GM19099 (cell line): Measurements from ENCODE around the gene ICAM3.

Source experiments
- POLR2A ChIP-seq: IDR thresholded peaks from 3 replicates; pipeline ENCODE4 v1.6.1; 2011; ENCODE audit warnings: low read depth; ENCODE audit not compliant: insufficient read length; ENCODE audit errors: extremely low read depth

The ICAM3 gene

GRCh38 chr19:10352764-10353671 is 13.6 kb upstream of the ICAM3 start:
- TF ChIP-seq POLR2A: no peak

- no peak for TF ChIP-seq POLR2A
Measured at GRCh38 chr19:10346509-10346908, 7.1 kb upstream of the ICAM3 start.

GRCh38 chr19:10344780-10345179 is 5.4 kb upstream of the ICAM3 start:
- no peak for TF ChIP-seq POLR2A

- no peak for TF ChIP-seq POLR2A
Measured at GRCh38 chr19:10343495-10343894, 4.1 kb upstream of the ICAM3 start.

DNA sequence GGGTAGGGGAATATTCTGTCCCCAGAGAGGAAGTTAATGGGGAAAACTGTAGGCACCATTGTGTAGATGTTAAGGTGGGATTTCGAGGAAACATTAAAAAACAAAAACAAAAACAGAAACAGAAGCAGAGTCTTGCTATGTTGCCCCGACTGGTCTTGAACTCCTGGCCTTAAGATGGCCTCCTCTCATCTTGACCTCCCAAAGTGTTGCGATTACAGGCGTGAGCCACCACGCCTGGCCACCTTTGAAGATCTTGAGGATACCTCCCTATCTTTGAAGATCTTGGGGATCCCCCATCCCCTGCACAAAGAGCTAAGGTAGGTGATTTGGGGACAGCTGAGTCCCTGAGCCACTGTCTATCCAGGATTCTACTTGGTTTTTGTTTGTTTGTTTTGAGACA is 553 bp upstream of the ICAM3 start:
- no peak for TF ChIP-seq POLR2A

GRCh38 chr19:10338940-10339339 is 484 bp downstream of the ICAM3 start:
- TF ChIP-seq POLR2A: no peak

DNA sequence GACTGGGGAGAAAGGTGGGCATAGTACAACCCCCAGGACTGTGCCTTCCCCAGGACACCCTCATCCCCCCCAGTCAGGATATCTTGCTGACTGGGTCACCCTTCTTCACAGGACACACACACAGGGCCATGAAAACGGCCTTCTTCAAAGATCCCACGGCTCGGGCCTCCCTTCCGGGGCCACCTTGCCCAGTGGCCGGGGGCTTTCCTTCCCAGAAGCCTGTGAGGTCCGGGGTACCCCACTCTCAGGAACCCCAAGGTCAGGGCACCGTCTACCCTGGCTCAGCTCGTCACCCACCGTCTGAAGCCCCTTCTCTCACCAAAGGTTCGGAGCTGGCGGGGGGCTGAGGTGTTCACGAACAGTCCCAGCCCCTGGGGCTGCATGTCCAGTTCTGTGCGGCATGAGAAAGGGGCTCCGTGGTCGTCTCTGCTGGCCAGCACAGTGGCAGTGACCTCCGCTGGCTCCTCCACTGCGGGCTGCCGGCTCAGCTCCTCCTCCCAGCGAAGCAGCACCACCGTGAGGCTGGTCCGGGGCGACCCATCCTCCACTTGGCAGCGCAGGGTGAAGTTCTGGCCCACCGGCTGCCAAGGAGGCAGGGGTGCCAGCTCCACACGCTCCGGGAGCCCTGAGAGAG is 4.0 kb downstream of the ICAM3 start:
- TF ChIP-seq POLR2A: no peak

GRCh38 chr19:10334588-10335351 is 4.7 kb downstream of the ICAM3 start:
- no peak for TF ChIP-seq POLR2A

DNA sequence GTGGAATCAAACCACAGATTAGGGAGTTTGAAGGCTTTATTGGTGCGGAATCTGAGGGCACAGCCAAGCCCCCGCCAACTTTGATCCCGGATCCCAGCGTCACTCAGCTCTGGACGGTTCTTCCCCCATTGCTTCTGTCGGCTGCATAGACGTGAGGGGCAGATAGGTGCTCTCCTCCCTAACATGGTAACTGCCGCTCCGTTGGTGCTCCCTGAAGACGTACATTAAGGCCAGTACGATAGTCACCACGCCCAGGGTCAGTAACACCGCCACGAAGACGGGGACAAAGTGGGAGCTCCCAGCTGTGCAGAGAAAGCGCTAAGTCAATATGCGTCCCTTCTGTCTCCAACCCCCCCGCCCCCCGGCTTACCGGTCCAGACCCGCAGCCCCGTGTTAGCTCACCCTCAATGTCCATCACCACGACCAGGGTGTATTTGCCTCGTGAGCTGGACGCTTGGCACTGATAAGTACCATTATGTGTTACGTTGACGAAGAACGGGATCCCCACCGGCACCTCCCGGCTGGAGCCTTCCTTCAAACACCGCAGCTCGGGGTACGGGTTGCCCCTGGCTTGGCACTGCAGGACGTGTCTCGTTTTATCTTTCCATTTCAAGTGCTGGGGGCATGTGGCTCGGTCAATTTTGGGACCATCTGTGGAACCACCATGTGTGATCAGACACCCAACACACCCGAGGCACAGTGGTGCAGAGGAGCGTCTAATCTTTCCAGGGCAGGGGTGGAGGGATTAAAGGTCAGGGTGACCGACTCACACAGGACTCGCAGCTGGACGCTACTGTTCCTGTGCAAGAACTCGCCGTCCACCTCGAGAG is 5.5 kb downstream of the ICAM3 start:
- TF ChIP-seq POLR2A: no peak

- TF ChIP-seq POLR2A: peak; percentile 90
Measured at GRCh38 chr19:10332965-10333757, 6.3 kb downstream of the ICAM3 start, which contains the start of gene RAVER1. Gene RAVER1 (minus strand): TSS chr19:10333529. CDS start chr19:10333507, 22 bp downstream.

GRCh38 chr19:10332158-10332964 is 7.1 kb downstream of the ICAM3 start:
- no peak for TF ChIP-seq POLR2A

DNA sequence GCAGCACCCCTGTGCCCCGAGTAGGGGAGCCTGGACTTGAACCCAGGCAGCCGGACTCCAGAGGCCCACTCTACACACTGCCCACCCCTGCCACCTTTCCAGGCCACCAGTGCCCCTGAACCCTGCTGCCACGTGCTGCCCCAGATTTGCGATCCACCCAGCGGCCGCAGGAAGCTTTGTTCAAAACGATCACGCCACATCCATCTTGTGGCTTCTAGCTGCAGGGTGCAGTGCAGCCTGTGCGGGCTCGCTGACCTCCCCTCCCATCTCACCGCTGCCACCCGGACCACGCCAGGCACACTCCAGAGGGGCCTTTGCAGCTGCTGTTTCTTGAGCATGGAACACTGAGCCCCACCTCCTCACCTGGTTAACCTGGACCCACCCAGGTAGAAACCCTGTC is 9.9 kb downstream of the ICAM3 start:
- no peak for TF ChIP-seq POLR2A

DNA sequence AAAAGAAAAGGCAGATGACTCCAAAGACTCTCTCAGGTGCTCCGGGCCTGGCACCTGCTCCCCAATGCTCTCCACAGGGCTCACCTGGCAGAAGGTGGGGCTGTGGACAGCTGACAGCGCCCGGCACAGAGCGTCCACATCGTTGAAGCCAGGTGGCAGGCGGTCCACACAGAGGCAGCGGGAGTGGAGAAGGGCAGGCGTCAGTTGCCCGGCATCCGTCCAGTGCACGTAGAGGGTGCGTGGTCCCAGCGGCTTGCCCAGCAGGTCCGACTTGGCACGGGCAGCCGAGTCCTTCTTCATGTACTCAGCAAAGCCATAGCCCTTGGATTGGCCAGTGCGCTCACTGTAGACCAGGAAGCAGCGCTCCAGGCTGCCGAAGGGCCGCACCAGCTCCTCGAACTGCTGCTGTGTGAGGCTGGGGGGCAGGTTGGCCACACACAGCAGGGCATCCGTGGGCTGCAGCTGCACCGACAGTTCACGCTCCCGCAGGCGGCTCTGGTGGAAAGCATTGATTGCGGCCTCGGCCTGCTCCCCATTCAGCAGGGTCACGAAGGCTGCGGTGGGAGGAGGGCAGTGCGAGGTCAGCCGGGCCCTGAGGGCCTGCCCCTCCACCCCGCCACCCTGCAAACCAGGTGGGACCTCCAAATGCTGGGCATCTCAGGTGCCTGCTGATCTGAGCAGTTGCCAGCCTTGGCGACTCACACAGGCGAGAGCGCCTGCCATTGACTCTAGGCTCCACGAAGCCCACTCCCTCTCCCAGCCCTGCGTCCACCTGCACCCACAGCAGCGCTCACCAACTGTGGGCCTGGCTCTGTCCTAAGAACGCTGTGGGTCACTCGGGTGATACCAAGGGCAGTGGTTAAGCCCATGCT is 10.6 kb downstream of the ICAM3 start:
- no peak for TF ChIP-seq POLR2A

DNA sequence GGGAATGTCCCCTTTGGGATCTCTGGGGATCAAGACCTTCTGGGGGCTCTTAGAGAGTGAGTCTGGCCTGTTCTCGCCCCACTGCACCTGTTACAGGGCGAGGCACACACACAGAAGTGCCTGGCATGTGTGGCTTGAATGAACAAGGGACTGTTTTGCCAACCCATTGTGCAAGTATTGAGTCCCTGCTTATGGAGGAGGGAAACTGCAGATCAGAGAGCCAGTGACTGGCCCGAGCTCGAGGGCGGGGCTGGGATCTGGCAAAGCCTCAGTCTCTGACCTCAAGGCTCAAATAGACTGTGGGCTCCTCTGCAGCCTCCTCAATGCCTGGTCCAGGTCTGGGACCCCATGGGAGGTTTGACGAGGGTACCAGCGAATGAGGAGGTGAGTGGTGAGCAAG is 11.6 kb downstream of the ICAM3 start:
- no peak for TF ChIP-seq POLR2A
